Measurements from ENCODE around the gene B9D2. TPM values are rescaled to one million over a fixed set of nuclear protein-coding genes. Genes with fewer than 3 reads are reported as not detected.

B9D2 gene
- total and polyA plus RNA-seq, 10 donors = 7.5 to 11.9 (median 8.7) TPM

- peaks cover 67 to 100% (median 93%) of the 10 kb centered on the region in 6 donors for H3K4me1 ChIP-seq
- intact Hi-C loops (cut with DNase I; ENCODE audit: low total_unique reads) = loop anchor here (5.0 kb wide), 1 partner anchor 32 kb away; no protein-coding TSS in a partner anchor
- H3K27ac ChIP-seq = peak overlapping the region in 7 of 8 donors; percentile 70 to 94 (median 90)
- TF ChIP-seq POLR2A (IDR thresholded peaks at IDR 0.05) = no peak
- no peak for TF ChIP-seq CTCF (IDR thresholded peaks at IDR 0.05 in 8 of 11, conservative IDR thresholded peaks at IDR 0.05 in 3 of 11)
- peak in 2 of 3 donors; percentile 57 to 76 for TF ChIP-seq POLR2AphosphoS5 (IDR thresholded peaks at IDR 0.05)
- peak; percentile 87 for DNase-seq
- H3K27me3 ChIP-seq (replicated peaks in 1 of 7) = no peaks in the 10 kb centered on the region
- peak overlapping the region in 2 of 8 donors; percentile 38 to 57 for H3K4me3 ChIP-seq
- WGBS, 5 donors = 18 to 26% (median 23%) methylated on average over 19 to 23 of the region's 23 CpGs
- no peaks in the 10 kb centered on the region for H3K9me3 ChIP-seq
- peaks cover 0 to 63% (median 17%) of the 10 kb centered on the region in 6 donors for H3K36me3 ChIP-seq
Observed at GRCh38 chr19:41324921-41325639, 38.9 kb downstream of the B9D2 start.

- 52 to 72% (median 58%) methylated on average over 7 of the region's 7 CpGs for WGBS, 5 donors
- no peak for TF ChIP-seq POLR2A (IDR thresholded peaks at IDR 0.05)
- peak in 1 of 3 donors; percentile 53 for TF ChIP-seq POLR2AphosphoS5 (IDR thresholded peaks at IDR 0.05)
- Histone ChIP-seq H3K36me3 (peaks cover 0 to 63% (median 23%) of the 10 kb centered on the region in 6 donors), H3K9me3 (no peaks in the 10 kb centered on the region), H3K4me3 (peak overlapping the region in 1 of 8 donors; percentile 8), H3K27me3 (replicated peaks in 1 of 7) (no peaks in the 10 kb centered on the region), H3K4me1 (peaks cover 65 to 100% (median 87%) of the 10 kb centered on the region in 6 donors), H3K27ac (peak overlapping the region; percentile 53 to 94 (median 90))
- no peak for DNase-seq
- intact Hi-C loops (cut with DNase I; ENCODE audit: low total_unique reads) = loop anchor here (5.0 kb wide), 1 partner anchor 33 kb away; no protein-coding TSS in a partner anchor
Observed at GRCh38 chr19:41324231-41324702, 39.7 kb downstream of the B9D2 start.

GRCh38 chr19:41323430-41324125, 40.4 kb downstream of the B9D2 start:
- peaks cover 58 to 96% (median 80%) of the 10 kb centered on the region in 6 donors for H3K4me1 ChIP-seq
- TF ChIP-seq POLR2AphosphoS5 (IDR thresholded peaks at IDR 0.05) (peak in 2 of 3 donors; percentile 40 to 78), POLR2A (IDR thresholded peaks at IDR 0.05) (no peak)
- intact Hi-C loops (cut with DNase I; ENCODE audit: low total_unique reads) = loop anchor here (5.0 kb wide), 1 partner anchor 34 kb away; no protein-coding TSS in a partner anchor
- no peaks in the 10 kb centered on the region for H3K27me3 ChIP-seq (replicated peaks in 1 of 7)
- peak overlapping the region; percentile 53 to 94 (median 90) for H3K27ac ChIP-seq
- H3K36me3 ChIP-seq = peaks cover 0 to 63% (median 30%) of the 10 kb centered on the region in 6 donors
- 34 to 52% (median 49%) methylated on average over 11 to 16 of the region's 16 CpGs for WGBS, 5 donors
- no peak for DNase-seq
- no peaks in the 10 kb centered on the region for H3K9me3 ChIP-seq
- H3K4me3 ChIP-seq = peak overlapping the region in 1 of 8 donors; percentile 8

- 58 to 73% (median 62%) methylated on average over 7 of the region's 7 CpGs for WGBS, 5 donors
- Histone ChIP-seq H3K4me1 (peaks cover 52 to 94% (median 74%) of the 10 kb centered on the region in 6 donors), H3K36me3 (peaks cover 0 to 64% (median 36%) of the 10 kb centered on the region in 6 donors), H3K27me3 (replicated peaks in 1 of 7) (no peaks in the 10 kb centered on the region), H3K27ac (peak overlapping the region; percentile 53 to 94 (median 90)), H3K4me3 (no peak overlapping the region), H3K9me3 (no peaks in the 10 kb centered on the region)
- no peak for DNase-seq
- intact Hi-C loops (cut with DNase I; ENCODE audit: low total_unique reads) = loop anchor here (5.0 kb wide), 1 partner anchor 34 kb away; no protein-coding TSS in a partner anchor
- TF ChIP-seq CTCF (IDR thresholded peaks at IDR 0.05 in 8 of 11, conservative IDR thresholded peaks at IDR 0.05 in 3 of 11) = no peak
- TF ChIP-seq POLR2AphosphoS5 (IDR thresholded peaks at IDR 0.05) = peak in 2 of 3 donors; percentile 36 to 40
Observed at GRCh38 chr19:41323023-41323422, 40.9 kb downstream of the B9D2 start.

Data from spleen (tissue), 11 donors.